H1 (cell line): ENCODE results near the gene KCNMA1. TPM values are rescaled to one million over a fixed set of nuclear protein-coding genes. Genes with fewer than 3 reads are reported as not detected.

Experiments used
- SRF ChIP-seq: IDR thresholded peaks from 2 replicates; pipeline ENCODE4 v1.6.1; 2011; ENCODE audit warnings: mild to moderate bottlenecking, low read depth, low read length, moderate library complexity
- polyA plus RNA-seq, 7 experiments: library from polyadenylated mRNA; depleted of rRNA in 3 of 7; stranded (reverse) in 5 of 7; unstranded in 2 of 7; fragments of >200 nt in 5 of 7; fragments of 200-250 nt in 2 of 7; gene quantifications; 1 replicate in 5 of 7; 2 replicates in 1 of 7; 4 replicates in 1 of 7; pipeline versions ENCODE4 v1.2.1 to v1.2.3, GENCODE V29; 2011 to 2013; ENCODE audit warnings: missing spikeins in 2 of 7, mixed read lengths in 2 of 7
- total RNA-seq: library from RNA; stranded (reverse); fragmentation: NEBNext Ultra II Directional; extraction: Animal tissue kit (Norgen Biotek cat#: 25700); gene quantifications from 2 replicates; pipeline ENCODE4 v1.2.1, GENCODE V29; 2021

Gene KCNMA1
- total and polyA plus RNA-seq, 2 of the 8 experiments (the other 6 are each of a cell fraction or from before 2014, with no cell fraction given), result 10.2 to 11.1 TPM

DNA sequence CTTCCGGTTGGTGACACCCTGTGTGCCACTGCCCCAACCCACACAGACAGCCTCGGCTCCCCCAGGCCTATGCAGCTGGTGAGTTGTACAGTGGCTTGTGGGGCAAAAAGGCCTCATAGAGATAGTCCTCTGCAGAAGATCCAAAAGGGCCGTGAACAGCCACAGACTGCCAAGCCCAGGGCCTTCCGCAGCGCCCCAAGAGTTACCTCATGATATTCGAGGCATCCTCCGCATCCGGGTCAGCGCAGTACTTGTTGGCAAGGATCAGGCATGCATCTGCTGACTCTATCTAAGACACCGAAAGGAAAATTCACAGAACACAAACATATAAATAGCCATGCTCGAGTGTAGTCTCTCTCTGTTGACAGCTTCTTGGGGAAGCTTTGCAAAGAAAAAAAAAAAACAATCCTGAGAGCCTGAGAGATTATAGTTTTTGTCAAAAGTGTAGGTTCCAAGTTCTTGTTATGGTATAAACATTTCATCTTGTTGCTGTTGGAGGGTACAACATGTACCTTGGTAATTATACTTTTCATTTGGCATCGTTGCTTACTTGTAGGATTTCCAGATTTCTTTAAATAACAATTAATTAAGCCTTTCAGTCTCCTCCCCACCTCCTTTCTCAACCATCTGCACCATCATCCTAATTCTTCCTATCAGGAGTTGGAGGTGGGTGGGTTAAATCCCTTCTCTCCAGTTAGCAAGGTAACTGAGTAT, 553.0 kb downstream of the KCNMA1 start (continued):
- TF ChIP-seq SRF, result no peak
